IMR-90 (cell line): ENCODE measurements around the gene FAM180A. TPM values are rescaled to one million over a fixed set of nuclear protein-coding genes. Genes with fewer than 3 reads are reported as not detected.

Experiments used
- ATAC-seq: fragments of 200-7000 bp; cut with Tn5 transposase; 2 replicates; pipeline ENCODE4 v1.9.1; 2020; ENCODE audit warnings: low read depth, mild to moderate bottlenecking, moderate library complexity
- BruUV-seq: library from RNA; stranded (reverse); fragments of 400-500 nt; replicated peaks from 2 replicates; lab custom pipeline; 2021; lab: Mats Ljungman, UMichigan
- CTCF ChIA-PET: fragments of 300-600 bp; formaldehyde crosslinking; extraction: SDS; loops from one replicate; lab custom pipeline; 2021; ENCODE audit warnings: antibody characterized with exemption; lab: Yijun Ruan, JAX
- POLR2A ChIA-PET: fragments of 300-600 bp; sonication (Branson Sonifier 250); formaldehyde crosslinking; loops from one replicate; lab custom pipeline; 2022; ENCODE audit warnings: antibody characterized with exemption; ENCODE audit not compliant: unreplicated experiment; lab: Charles Lee
- DNase-seq: peaks from one replicate; pipeline ENCODE4 v3.0.0; 2013
- H2AFZ ChIP-seq: replicated peaks from 2 replicates; pipeline ENCODE3; 2013; ENCODE audit warnings: low read length, mild to moderate bottlenecking; ENCODE audit not compliant: poor library complexity
- H2AK5ac ChIP-seq: 2 replicates; pipeline ENCODE4 v1.6.1; 2013; ENCODE audit warnings: low read depth, low read length, inconsistent platforms
- H2AK9ac ChIP-seq: replicated peaks from 2 replicates; pipeline ENCODE3; 2013; ENCODE audit warnings: mild to moderate bottlenecking, low read depth, low read length, moderate library complexity; ENCODE audit not compliant: poor library complexity
- H2BK120ac ChIP-seq: 2 replicates; pipeline ENCODE4 v1.6.1; 2013; ENCODE audit warnings: low read depth, low read length, inconsistent platforms
- H2BK15ac ChIP-seq: 3 replicates; pipeline ENCODE4 v1.6.1; 2013; ENCODE audit warnings: low read depth, low read length, inconsistent platforms
- H2BK20ac ChIP-seq: 2 replicates; pipeline ENCODE4 v1.6.1; 2013; ENCODE audit warnings: low read depth, mild to moderate bottlenecking, inconsistent platforms, low read length, moderate library complexity
- H2BK5ac ChIP-seq: 2 replicates; pipeline ENCODE4 v1.6.1; 2013; ENCODE audit warnings: mild to moderate bottlenecking, low read depth, low read length, inconsistent platforms; ENCODE audit not compliant: poor library complexity, severe bottlenecking
- H3K14ac ChIP-seq: replicated peaks from 2 replicates; pipeline ENCODE4 v1.6.1; 2013; ENCODE audit warnings: low read depth, low read length, inconsistent platforms
- H3K18ac ChIP-seq: 2 replicates; pipeline ENCODE4 v1.6.1; 2013; ENCODE audit warnings: low read depth, low read length, control low read depth
- H3K23ac ChIP-seq: 2 replicates; pipeline ENCODE4 v1.6.1; 2013; ENCODE audit warnings: low read depth, low read length, inconsistent platforms
- H3K27ac ChIP-seq: 2 replicates; pipeline ENCODE4 v1.5.1; 2013; ENCODE audit warnings: mild to moderate bottlenecking, control low read depth, low read length; ENCODE audit not compliant: insufficient read depth
- H3K27me3 ChIP-seq: 2 replicates; pipeline ENCODE4 v1.6.1; 2013; ENCODE audit warnings: low read length; ENCODE audit not compliant: control insufficient read depth, insufficient read depth
- H3K36me3 ChIP-seq: 2 replicates; pipeline ENCODE4 v1.6.1; 2013; ENCODE audit warnings: low read length, mixed read lengths; ENCODE audit not compliant: control insufficient read depth, insufficient read depth
- H3K4ac ChIP-seq: 2 replicates; pipeline ENCODE4 v1.6.1; 2013; ENCODE audit warnings: low read depth, low read length, inconsistent platforms
- H3K4me1 ChIP-seq: 2 replicates; pipeline ENCODE4 v1.6.1; 2013; ENCODE audit warnings: low read length, mixed read lengths; ENCODE audit not compliant: control insufficient read depth, insufficient read depth
- H3K4me2 ChIP-seq: 2 replicates; pipeline ENCODE4 v1.6.1; 2013; ENCODE audit warnings: low read depth, mild to moderate bottlenecking, control low read depth, low read length, moderate library complexity
- H3K4me3 ChIP-seq: 2 replicates; pipeline ENCODE4 v1.5.1; 2013; ENCODE audit warnings: low read depth, mild to moderate bottlenecking, control low read depth, low read length, moderate library complexity; ENCODE audit not compliant: insufficient read depth
- H3K56ac ChIP-seq: 2 replicates; pipeline ENCODE4 v1.6.1; 2013; ENCODE audit warnings: low read length, inconsistent platforms; ENCODE audit not compliant: insufficient read depth; ENCODE audit errors: extremely low read depth
- H3K79me1 ChIP-seq, 2 experiments: 2 replicates each; pipeline ENCODE4 v1.6.1; 2013; ENCODE audit warnings: low read length in 2 of 2, inconsistent platforms in 1 of 2, low read depth in 1 of 2
- H3K9ac ChIP-seq: 2 replicates; pipeline ENCODE4 v1.6.1; 2013; ENCODE audit warnings: low read depth, low read length, control low read depth
- H3K9me1 ChIP-seq: 2 replicates; pipeline ENCODE4 v1.6.1; 2013; ENCODE audit warnings: low read length, inconsistent platforms; ENCODE audit not compliant: insufficient read depth
- H3K9me3 ChIP-seq: 2 replicates; pipeline ENCODE4 v1.6.1; 2013; ENCODE audit warnings: low read length; ENCODE audit not compliant: control insufficient read depth, insufficient read depth
- H4K20me1 ChIP-seq: 2 replicates; pipeline ENCODE4 v1.6.1; 2013; ENCODE audit warnings: low read length, inconsistent platforms; ENCODE audit not compliant: insufficient read depth
- H4K5ac ChIP-seq: 2 replicates; pipeline ENCODE4 v1.6.1; 2013; ENCODE audit warnings: mild to moderate bottlenecking, low read depth, low read length, control low read depth
- H4K8ac ChIP-seq, 2 experiments: 2 replicates each; pipeline ENCODE4 v1.6.1; 2013; ENCODE audit warnings: low read depth in 2 of 2, low read length in 2 of 2, control low read depth in 1 of 2, inconsistent platforms in 1 of 2
- H4K91ac ChIP-seq: 2 replicates; pipeline ENCODE4 v1.6.1; 2013; ENCODE audit warnings: low read depth, low read length, inconsistent platforms; ENCODE audit not compliant: insufficient read depth
- BHLHE40 ChIP-seq: fragments of 150-350 bp; IDR thresholded peaks from 2 replicates; pipeline ENCODE4 v1.6.1; 2016; ENCODE audit warnings: mild to moderate bottlenecking, low read depth, low read length
- CHD1 ChIP-seq: IDR thresholded peaks from 2 replicates; pipeline ENCODE4 v1.6.1; 2012; ENCODE audit warnings: low read depth, low read length, improper control_type of control experiment
- NFE2L2 ChIP-seq: fragments of 150-350 bp; IDR thresholded peaks from 2 replicates; pipeline ENCODE4 v1.6.1; 2016; ENCODE audit warnings: low read depth, mild to moderate bottlenecking, low read length
- RCOR1 ChIP-seq: IDR thresholded peaks from 2 replicates; pipeline ENCODE4 v1.6.1; 2012; ENCODE audit warnings: mild to moderate bottlenecking, low read length, improper control_type of control experiment; ENCODE audit not compliant: insufficient replicate concordance
- USF2 ChIP-seq: fragments of 150-350 bp; IDR thresholded peaks from 2 replicates; pipeline ENCODE4 v1.6.1; 2017; ENCODE audit warnings: mild to moderate bottlenecking, antibody characterized with exemption, low read length, low read depth
- WGBS, 2 experiments: methylation state at CpG; one replicate each; pipeline versions ENCODE4 v1.1.5 to v1.1.7; 2013; ENCODE audit warnings: missing lambda C conversion rate in 2 of 2; ENCODE audit not compliant: insufficient read length in 1 of 2; ENCODE audit errors: extremely low coverage in 2 of 2; 5-methylcytosine and 5-hydroxymethylcytosine counted together
- dilution Hi-C: fragments of 300-500 bp; cut with HindIII; formaldehyde crosslinking; loops from one replicate; pipeline ENCODE4 v1.14.3; 2018; ENCODE audit warnings: low sequenced_read_pairs; ENCODE audit not compliant: unreplicated experiment
- in situ Hi-C: fragments of 300-500 bp; cut with MboI; formaldehyde crosslinking; loops from 3 replicates; pipeline ENCODE4 v1.14.3; 2019; ENCODE audit warnings: low sequenced_read_pairs, inconsistent platforms, mixed read lengths
- intact Hi-C: fragments of 100-400 bp; cut with micrococcal nuclease; formaldehyde crosslinking; loops from 2 replicates; pipeline ENCODE4 v1.10.0; 2022
- polyA plus RNA-seq, 3 experiments: library from polyadenylated mRNA; depleted of rRNA; stranded (reverse); fragments of >200 nt; gene quantifications; 2 replicates each; pipeline ENCODE4 v1.2.3, GENCODE V29; 2012; ENCODE audit warnings: low replicate concordance in 1 of 3
- total RNA-seq: library from RNA; depleted of rRNA; stranded (reverse); fragments of >200 nt; gene quantifications from 2 replicates; pipeline ENCODE4 v1.2.3, GENCODE V29; 2012

FAM180A gene
- total and polyA plus RNA-seq, 2 of the 4 experiments (the other 2 are of a cell fraction), result 1.3 to 2.0 TPM

GRCh38 chr7:135786911-135787310 is 38.3 kb upstream of the FAM180A start:
- Histone ChIP-seq H4K20me1 (no peaks in the 10 kb centered on the region), H2BK120ac (no peak overlapping the region), H3K36me3 (no peaks in the 10 kb centered on the region), H3K4me1 (no peaks in the 10 kb centered on the region; the same call in 1 of the 2 replicates), H3K4ac (no peak overlapping the region), H3K9me1 (no peaks in the 10 kb centered on the region), H3K9ac (no peak overlapping the region), H3K27me3 (peaks cover 3% of the 10 kb centered on the region), H2BK5ac (no peak overlapping the region), H3K18ac (no peak overlapping the region), H3K4me2 (no peak overlapping the region), H4K91ac (no peak overlapping the region), H4K5ac (no peak overlapping the region), H3K9me3 (no peaks in the 10 kb centered on the region), H3K27ac (no peak overlapping the region), H2AK9ac (no peak overlapping the region), H2BK15ac (no peak overlapping the region), H3K56ac (no peak overlapping the region), H3K4me3 (no peak overlapping the region), H3K14ac (no peak overlapping the region), H3K23ac (no peak overlapping the region), H3K79me1 (no peaks in the 10 kb centered on the region), H2BK20ac (no peak overlapping the region), H2AFZ (no peak overlapping the region), H4K8ac (no peak overlapping the region), H2AK5ac (no peak overlapping the region)
- ChIA-PET CTCF (no interaction called here), POLR2A (no interaction called here)
- TF ChIP-seq USF2, result no peak
- TF ChIP-seq BHLHE40, result no peak
- no peak for TF ChIP-seq NFE2L2
- no peak for TF ChIP-seq RCOR1
- TF ChIP-seq CHD1, result no peak
- dilution Hi-C loops, result no loop called here
- in situ Hi-C loops, result no loop called here
- WGBS, 2 experiments, result no CpG with 5 or more reads among the region's 3 CpGs
- BruUV-seq, result no TSS peak
- ATAC-seq, result no peak
- DNase-seq, result no peak
- intact Hi-C loops, result no loop called here
